GM19467 (cell line): ENCODE results near the gene NEK11.
"Not testable (repeated sequence)": the region's sequence is repeated elsewhere in the genome, so short reads cannot be mapped to it uniquely, and the experiment has no call there.

Experiments used
- ATAC-seq: cut with Tn5 transposase; IDR thresholded peaks from one replicate; pipeline ENCODE4 v1.9.1; 2021; ENCODE audit warnings: mild to moderate bottlenecking, moderate library complexity; ENCODE audit not compliant: unreplicated experiment

The NEK11 gene

DNA sequence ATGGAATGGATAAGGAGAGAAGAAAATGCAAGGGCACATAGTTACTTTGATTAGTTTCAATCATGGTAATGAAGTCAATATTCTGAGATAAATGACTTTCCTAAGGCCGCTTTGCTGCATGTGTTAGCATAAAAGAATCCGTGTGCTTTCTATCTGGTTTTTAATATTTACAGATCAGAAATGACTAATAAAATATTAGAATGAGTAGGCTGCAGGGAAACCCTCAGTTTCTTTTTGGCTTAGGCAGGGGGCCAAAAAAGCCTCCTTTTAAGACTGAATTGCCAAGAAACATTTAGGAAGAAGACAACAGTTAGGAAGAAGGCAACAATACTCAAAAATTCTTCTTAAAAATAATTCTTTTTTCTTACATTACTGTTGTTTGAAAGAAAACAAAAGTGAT, 11.6 kb downstream of the NEK11 start:
- ATAC-seq = no peak

DNA sequence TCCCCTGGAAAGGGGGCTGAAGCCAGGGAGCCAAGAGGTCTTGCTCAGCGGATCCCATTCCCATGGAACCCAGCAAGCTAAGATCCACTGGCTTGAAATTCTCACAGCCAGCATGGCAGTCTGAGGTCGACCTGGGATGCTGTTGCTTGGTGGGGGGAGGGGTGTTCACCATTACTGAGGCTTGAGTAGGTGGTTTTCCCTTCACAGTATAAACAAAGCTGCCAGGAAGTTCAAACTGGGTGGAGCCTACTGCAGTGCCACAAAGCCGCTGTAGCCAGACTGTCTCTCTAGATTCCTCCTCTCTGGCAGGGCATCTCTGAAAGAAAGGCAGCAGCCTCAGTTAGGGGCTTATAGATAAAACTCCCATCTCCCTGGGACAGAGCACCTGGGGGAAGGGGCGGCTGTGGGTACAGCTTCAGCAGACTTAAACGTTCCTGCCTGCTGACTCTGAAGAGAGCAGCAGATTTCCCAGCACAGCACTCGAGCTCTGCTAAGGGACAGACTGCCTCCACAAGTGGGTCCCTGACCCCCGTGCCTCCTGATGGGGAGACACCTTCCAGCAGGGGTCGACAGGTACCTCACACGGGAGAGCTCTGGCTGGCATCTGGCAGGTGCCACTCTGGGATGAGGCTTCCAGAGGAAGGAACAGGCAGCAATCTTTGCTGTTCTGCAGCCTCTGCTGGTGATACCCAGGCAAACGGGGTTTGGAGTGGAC, 15.8 kb downstream of the NEK11 start:
- not testable (repeated sequence) for ATAC-seq

GRCh38 chr3:131047582-131047981, 20.9 kb downstream of the NEK11 start:
- no peak for ATAC-seq

DNA sequence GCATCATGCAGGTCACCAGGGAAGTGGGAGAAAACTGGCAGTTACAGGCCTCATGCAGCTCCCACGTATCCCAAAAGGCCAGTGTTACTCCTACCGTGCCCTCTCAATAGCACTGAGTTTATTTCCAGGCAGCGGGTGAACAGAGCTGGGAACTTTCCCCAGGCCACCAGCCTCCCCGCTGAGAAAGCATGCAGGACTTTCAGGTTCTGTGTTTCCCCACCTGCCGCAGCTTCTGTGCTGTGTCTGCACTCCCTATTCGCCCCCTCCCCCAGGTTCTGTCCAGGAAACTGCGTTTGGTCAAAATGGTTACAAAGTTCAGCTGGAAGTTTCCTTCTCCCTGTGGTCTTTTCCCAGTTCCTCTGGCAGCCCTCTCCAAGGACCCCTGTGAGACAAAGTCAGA, 21.4 kb downstream of the NEK11 start:
- no peak for ATAC-seq

DNA sequence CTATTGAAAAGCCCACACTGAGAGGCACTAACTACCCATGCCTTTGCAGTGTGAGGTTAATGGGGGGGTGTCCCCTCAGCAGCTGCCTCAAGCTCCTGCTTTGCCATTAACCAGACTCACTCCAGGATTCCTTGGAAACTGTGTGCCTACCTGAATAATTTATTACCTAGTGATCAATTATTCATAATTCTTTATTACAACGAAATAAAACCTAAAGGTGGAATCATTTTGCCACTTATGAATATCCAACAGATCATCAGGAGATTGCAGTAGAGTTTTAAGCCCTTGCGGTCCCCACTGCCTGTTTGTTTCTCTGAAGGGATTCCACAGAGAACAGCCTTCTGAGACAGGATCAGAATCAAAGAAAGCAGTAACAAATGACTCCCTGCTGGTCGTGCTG, 23.3 kb downstream of the NEK11 start:
- ATAC-seq = no peak

GRCh38 chr3:131053043-131053859, 26.6 kb downstream of the NEK11 start:
- ATAC-seq = no peak

GRCh38 chr3:131067983-131068382, 41.3 kb downstream of the NEK11 start:
- ATAC-seq = no peak

DNA sequence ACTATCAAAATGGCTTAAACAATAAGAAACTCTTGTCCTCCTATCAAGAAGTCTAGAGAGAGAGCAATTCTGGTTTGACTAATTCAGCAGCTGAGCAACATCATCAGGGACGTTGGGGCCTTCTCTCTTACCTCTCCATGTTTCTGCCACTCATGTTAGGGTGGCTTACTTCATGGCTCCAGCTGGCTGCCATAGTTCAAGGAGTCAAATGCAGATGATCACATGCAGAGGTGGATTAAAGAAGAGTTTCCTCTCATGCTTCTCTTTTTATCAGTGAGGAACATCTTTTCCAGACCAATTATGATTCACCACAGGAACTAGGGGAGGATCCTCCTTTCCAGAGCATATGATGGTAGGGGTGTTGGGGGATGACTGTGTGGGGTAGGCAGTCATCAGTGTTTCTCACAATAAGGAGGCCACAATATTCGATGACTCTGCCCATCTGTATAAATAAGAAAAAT, 45.5 kb downstream of the NEK11 start:
- ATAC-seq = no peak

- ATAC-seq = no peak
These were observed 46.2 kb downstream of the NEK11 start for GRCh38 chr3:131072845-131073244.

- ATAC-seq = no peak
These were observed 49.1 kb downstream of the NEK11 start for GRCh38 chr3:131075632-131076328.

DNA sequence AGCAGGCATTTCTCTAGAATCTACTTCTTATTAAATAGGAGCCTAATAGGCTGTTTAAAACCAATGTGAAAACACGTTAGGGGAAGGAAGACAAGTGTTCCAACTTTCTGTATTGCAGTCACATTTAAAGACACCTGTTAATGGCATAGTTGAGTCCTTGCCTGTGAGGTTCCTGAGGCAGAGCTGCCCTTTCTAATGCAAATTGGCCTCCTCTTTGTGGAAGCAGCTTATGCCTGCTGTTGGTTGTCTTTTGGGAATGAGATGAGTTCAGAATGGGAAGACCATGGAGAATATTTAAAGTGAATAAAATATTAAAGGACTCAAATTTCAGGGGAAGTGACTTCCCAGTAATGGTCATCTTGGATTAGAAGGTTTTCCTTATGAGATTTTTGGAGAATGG, 51.2 kb downstream of the NEK11 start:
- ATAC-seq = no peak

- ATAC-seq = no peak
These were observed 52.4 kb downstream of the NEK11 start for GRCh38 chr3:131079086-131079485.

GRCh38 chr3:131081224-131081623, 54.5 kb downstream of the NEK11 start:
- ATAC-seq = no peak

GRCh38 chr3:131082246-131082645, 55.6 kb downstream of the NEK11 start:
- ATAC-seq = no peak

DNA sequence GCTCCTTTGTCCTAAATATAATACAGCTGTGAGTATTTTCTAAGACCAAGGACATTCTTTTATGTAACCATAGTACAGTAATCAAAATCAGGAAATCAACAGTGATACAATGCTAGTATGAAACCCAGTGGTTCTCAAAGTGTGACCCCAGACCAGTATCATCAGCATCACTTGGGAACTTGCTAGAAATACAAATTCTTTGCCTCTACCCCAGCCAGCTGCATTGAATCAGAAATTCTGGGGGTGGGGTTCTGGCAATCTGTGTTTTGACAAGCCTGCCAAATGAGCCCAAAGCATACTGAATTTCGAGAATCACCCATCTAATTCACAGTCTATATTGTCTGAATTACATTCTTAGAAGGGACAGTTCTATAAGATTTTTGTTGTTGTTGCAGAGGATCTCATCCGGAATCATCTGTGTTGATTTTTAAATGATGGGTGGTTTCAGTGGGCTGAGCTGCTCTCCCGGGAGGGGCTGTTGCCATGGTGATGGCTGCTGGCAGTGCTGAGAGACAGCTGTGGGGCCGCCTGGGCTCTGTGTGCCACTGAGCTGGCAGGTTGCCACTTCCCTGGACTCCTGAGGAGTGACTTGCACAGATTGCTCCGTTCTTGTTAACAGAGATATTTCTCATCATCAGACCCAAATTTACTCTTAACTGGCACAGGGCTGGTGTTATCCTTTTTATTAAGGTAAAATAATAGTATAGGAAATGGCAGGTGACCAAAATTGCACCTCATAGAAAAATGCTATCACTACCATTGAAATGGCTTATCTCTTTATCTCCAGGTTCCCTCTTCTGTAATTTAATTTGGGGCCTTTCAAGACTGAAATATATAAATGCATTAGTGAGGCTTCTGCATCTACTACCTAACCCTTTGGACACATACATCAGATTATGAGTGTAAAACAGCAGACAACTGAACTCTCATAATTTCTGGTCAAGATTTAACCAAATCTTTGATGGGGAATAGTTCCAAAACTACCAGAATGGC, 56.5 kb downstream of the NEK11 start:
- no peak for ATAC-seq

GRCh38 chr3:131091768-131092167, 65.1 kb downstream of the NEK11 start:
- ATAC-seq = no peak

- ATAC-seq = no peak
These were observed 81.2 kb downstream of the NEK11 start for GRCh38 chr3:131107637-131108433.

- ATAC-seq = no peak
These were observed 82.5 kb downstream of the NEK11 start for GRCh38 chr3:131109156-131109555.

DNA sequence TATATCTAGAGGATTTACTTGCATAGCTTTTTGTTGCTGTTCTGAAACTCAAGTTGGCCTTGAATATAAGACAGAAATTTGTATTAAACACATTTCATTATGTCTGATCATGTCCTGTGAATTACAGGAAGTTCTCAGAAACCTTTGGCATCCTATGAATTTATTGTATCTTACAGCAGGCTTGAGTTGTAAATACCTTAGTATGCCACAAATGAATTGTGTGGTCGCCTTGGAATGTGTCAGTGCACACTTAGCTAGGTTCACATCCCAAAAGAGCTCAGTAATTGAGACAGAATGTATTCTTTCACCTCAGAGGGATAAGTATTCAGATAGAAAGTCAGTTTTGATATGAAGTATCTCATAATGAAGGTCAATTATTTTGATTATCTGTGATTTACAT, 83.4 kb downstream of the NEK11 start:
- no peak for ATAC-seq

DNA sequence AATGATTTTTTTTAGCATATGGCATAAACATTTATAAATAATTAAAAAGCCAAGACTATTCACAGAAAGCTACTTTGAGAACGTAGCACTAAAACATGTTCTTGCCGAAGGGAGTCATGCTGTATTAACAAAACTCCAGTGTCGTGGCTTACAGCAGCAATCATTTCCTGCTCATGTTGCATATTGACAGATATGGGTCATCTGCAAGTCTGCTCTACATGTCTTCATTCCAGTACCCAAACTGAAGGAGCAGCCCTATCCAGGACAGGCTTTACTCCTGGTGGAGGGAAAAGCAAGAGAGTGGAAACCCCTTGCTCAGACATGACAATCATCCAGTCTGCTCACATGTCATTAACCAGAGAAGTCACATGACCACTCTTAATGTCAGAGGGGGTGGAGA, 87.6 kb downstream of the NEK11 start:
- no peak for ATAC-seq
